Subcutaneous abdominal adipose tissue (tissue), 5 donors: ENCODE results near the gene MAP2K6.

ENCODE experiments used
- H3K27ac ChIP-seq: one replicate; pipeline ENCODE4 v1.7.0; 2013; ENCODE audit warnings: low read depth, mild to moderate bottlenecking, inconsistent platforms, low read length, moderate library complexity
- H3K27me3 ChIP-seq, 5 donors: one replicate each; pipeline ENCODE4 v1.7.0; 2013; ENCODE audit warnings: low read length in 5 of 5, inconsistent platforms in 1 of 5; ENCODE audit not compliant: control insufficient read depth in 5 of 5, insufficient read depth in 4 of 5
- H3K36me3 ChIP-seq, 5 donors: one replicate each; pipeline ENCODE4 v1.7.0; 2013; ENCODE audit warnings: low read length in 5 of 5; ENCODE audit not compliant: control insufficient read depth in 5 of 5, insufficient read depth in 5 of 5
- H3K4me1 ChIP-seq, 5 donors: one replicate each; pipeline ENCODE4 v1.7.0; 2013; ENCODE audit warnings: low read length in 5 of 5, mild to moderate bottlenecking in 3 of 5, moderate library complexity in 1 of 5; ENCODE audit not compliant: control insufficient read depth in 5 of 5, insufficient read depth in 5 of 5
- H3K4me3 ChIP-seq, 5 donors: one replicate each; pipeline ENCODE4 v1.7.0; 2013; ENCODE audit warnings: low read length in 5 of 5, low read depth in 1 of 5
- H3K9ac ChIP-seq, 5 donors: one replicate each; pipeline ENCODE4 v1.7.0; 2013; ENCODE audit warnings: low read length in 5 of 5, mild to moderate bottlenecking in 4 of 5, moderate library complexity in 3 of 5
- H3K9me3 ChIP-seq, 5 donors: one replicate each; pipeline ENCODE4 v1.7.0; 2013; ENCODE audit warnings: low read length in 5 of 5; ENCODE audit not compliant: control insufficient read depth in 5 of 5
- donor health status: healthy.
- donor health status: healthy.
- donor health status: healthy.
- donor health status: healthy.
- donor health status: healthy.

The MAP2K6 gene

GRCh38 chr17:69414408-69415274 is at the start of gene MAP2K6:
Gene MAP2K6, plus strand, starts transcription at chr17:69414697. Its CDS starts 288 bp downstream, at chr17:69414985.
- H3K4me1 ChIP-seq: peaks cover 6 to 39% (median 33%) of the 10 kb centered on the region in 5 donors
- H3K4me3 ChIP-seq: peak within 1 kb of the TSS; percentile 73 to 99 (median 96)
- H3K27ac ChIP-seq: no peak within 1 kb of the TSS
- H3K9ac ChIP-seq: peak within 1 kb of the TSS; percentile 56 to 89 (median 58)
- H3K9me3 ChIP-seq: peaks cover 0 to 2% (median 0%) of the 10 kb centered on the region in 5 donors
- no peaks in the 10 kb centered on the region for H3K36me3 ChIP-seq
- no peaks in the 10 kb centered on the region for H3K27me3 ChIP-seq

- Histone ChIP-seq H3K4me3 (no peak overlapping the region), H3K36me3 (no peaks in the 10 kb centered on the region), H3K4me1 (no peaks in the 10 kb centered on the region), H3K9me3 (no peaks in the 10 kb centered on the region), H3K27me3 (no peaks in the 10 kb centered on the region), H3K27ac (no peak overlapping the region), H3K9ac (no peak overlapping the region)
Observed at GRCh38 chr17:69367298-69367697, 47.2 kb upstream of the MAP2K6 start.

GRCh38 chr17:69373069-69373468 is 41.4 kb upstream of the MAP2K6 start:
- Histone ChIP-seq H3K9ac (no peak overlapping the region), H3K4me1 (no peaks in the 10 kb centered on the region), H3K9me3 (no peaks in the 10 kb centered on the region), H3K36me3 (no peaks in the 10 kb centered on the region), H3K4me3 (no peak overlapping the region), H3K27me3 (no peaks in the 10 kb centered on the region), H3K27ac (no peak overlapping the region)

GRCh38 chr17:69375229-69375628 is 39.3 kb upstream of the MAP2K6 start:
- no peaks in the 10 kb centered on the region for H3K4me1 ChIP-seq
- H3K9me3 ChIP-seq: no peaks in the 10 kb centered on the region
- H3K4me3 ChIP-seq: no peak overlapping the region
- no peak overlapping the region for H3K27ac ChIP-seq
- H3K27me3 ChIP-seq: no peaks in the 10 kb centered on the region
- H3K9ac ChIP-seq: no peak overlapping the region
- no peaks in the 10 kb centered on the region for H3K36me3 ChIP-seq

- H3K4me1 ChIP-seq: no peaks in the 10 kb centered on the region
- H3K27ac ChIP-seq: no peak overlapping the region
- H3K4me3 ChIP-seq: no peak overlapping the region
- H3K36me3 ChIP-seq: no peaks in the 10 kb centered on the region
- H3K9ac ChIP-seq: no peak overlapping the region
- H3K27me3 ChIP-seq: peaks cover 0 to 2% (median 0%) of the 10 kb centered on the region in 5 donors
- no peaks in the 10 kb centered on the region for H3K9me3 ChIP-seq
Observed at GRCh38 chr17:69388822-69389442, 25.6 kb upstream of the MAP2K6 start.

GRCh38 chr17:69390795-69391501 is 23.5 kb upstream of the MAP2K6 start:
- Histone ChIP-seq H3K27ac (no peak overlapping the region), H3K9me3 (no peaks in the 10 kb centered on the region), H3K4me1 (no peaks in the 10 kb centered on the region), H3K9ac (no peak overlapping the region), H3K27me3 (peaks cover 0 to 2% (median 0%) of the 10 kb centered on the region in 5 donors), H3K36me3 (no peaks in the 10 kb centered on the region), H3K4me3 (no peak overlapping the region)

GRCh38 chr17:69401251-69401650 is 13.2 kb upstream of the MAP2K6 start:
- no peaks in the 10 kb centered on the region for H3K4me1 ChIP-seq
- no peak overlapping the region for H3K4me3 ChIP-seq
- H3K36me3 ChIP-seq: no peaks in the 10 kb centered on the region
- H3K27ac ChIP-seq: no peak overlapping the region
- no peaks in the 10 kb centered on the region for H3K9me3 ChIP-seq
- H3K27me3 ChIP-seq: no peaks in the 10 kb centered on the region
- H3K9ac ChIP-seq: no peak overlapping the region

GRCh38 chr17:69402052-69402451 is 12.4 kb upstream of the MAP2K6 start:
- Histone ChIP-seq H3K9ac (no peak overlapping the region), H3K27me3 (no peaks in the 10 kb centered on the region), H3K4me1 (peaks cover 0 to 6% (median 0%) of the 10 kb centered on the region in 5 donors), H3K4me3 (no peak overlapping the region), H3K36me3 (no peaks in the 10 kb centered on the region), H3K9me3 (no peaks in the 10 kb centered on the region), H3K27ac (no peak overlapping the region)

- Histone ChIP-seq H3K4me1 (peaks cover 0 to 6% (median 0%) of the 10 kb centered on the region in 5 donors), H3K9ac (no peak overlapping the region), H3K27ac (no peak overlapping the region), H3K4me3 (no peak overlapping the region), H3K36me3 (no peaks in the 10 kb centered on the region), H3K27me3 (no peaks in the 10 kb centered on the region), H3K9me3 (no peaks in the 10 kb centered on the region)
Observed at GRCh38 chr17:69404399-69404798, 10.1 kb upstream of the MAP2K6 start.

- Histone ChIP-seq H3K27ac (no peak overlapping the region), H3K27me3 (no peaks in the 10 kb centered on the region), H3K9ac (no peak overlapping the region), H3K4me3 (no peak overlapping the region), H3K4me1 (peaks cover 0 to 6% (median 0%) of the 10 kb centered on the region in 5 donors), H3K9me3 (no peaks in the 10 kb centered on the region), H3K36me3 (no peaks in the 10 kb centered on the region)
Observed at GRCh38 chr17:69405096-69405495, 9.4 kb upstream of the MAP2K6 start.
